Activated CD4-positive, alpha-beta T cell treated with anti-CD3 and anti-CD28 coated beads, Interleukin-2, Interleukin-6, amounts not matched to agents 100 ng/mL and 50 ng/mL, durations not matched to agents 16 hours and 8 hours (primary cell): ENCODE data around the gene AGPS.
"Not testable (repeated sequence)": the region's sequence is repeated elsewhere in the genome, so short reads cannot be mapped to it uniquely, and the experiment has no call there.

Experiments
- DNase-seq: peaks from one replicate; pipeline ENCODE4 v3.0.0-alpha.2; 2020

AGPS gene

GRCh38 chr2:177424120-177424519, 31.5 kb downstream of the AGPS start:
- not testable (repeated sequence) for DNase-seq

- not testable (repeated sequence) for DNase-seq
Observed at GRCh38 chr2:177424620-177425019, 32.0 kb downstream of the AGPS start.

- DNase-seq: no peak
Observed at GRCh38 chr2:177427316-177427715, 34.7 kb downstream of the AGPS start.

- DNase-seq: not testable (repeated sequence)
Observed at GRCh38 chr2:177427936-177428335, 35.4 kb downstream of the AGPS start.

- DNase-seq: no peak
Observed at GRCh38 chr2:177429688-177430325, 37.2 kb downstream of the AGPS start.

GRCh38 chr2:177430411-177430810, 37.8 kb downstream of the AGPS start:
- DNase-seq: no peak

GRCh38 chr2:177431111-177431725, 38.6 kb downstream of the AGPS start:
- not testable (repeated sequence) for DNase-seq

GRCh38 chr2:177432703-177433102, 40.1 kb downstream of the AGPS start:
- DNase-seq: peak; percentile 3

GRCh38 chr2:177433402-177433801, 40.8 kb downstream of the AGPS start:
- no peak for DNase-seq

GRCh38 chr2:177434475-177434874, 41.9 kb downstream of the AGPS start:
- DNase-seq: no peak

GRCh38 chr2:177445200-177445599, 52.6 kb downstream of the AGPS start:
- DNase-seq: no peak

- no peak for DNase-seq
Observed at GRCh38 chr2:177448031-177448430, 55.5 kb downstream of the AGPS start.

- DNase-seq: no peak
Observed at GRCh38 chr2:177449159-177449558, 56.6 kb downstream of the AGPS start.

GRCh38 chr2:177455187-177455586, 62.6 kb downstream of the AGPS start:
- DNase-seq: no peak

- DNase-seq: not testable (repeated sequence)
Observed at GRCh38 chr2:177459756-177460155, 67.2 kb downstream of the AGPS start.

- no peak for DNase-seq
Observed at GRCh38 chr2:177460973-177461585, 68.5 kb downstream of the AGPS start.

- DNase-seq: no peak
Observed at GRCh38 chr2:177464549-177464948, 72.0 kb downstream of the AGPS start.

GRCh38 chr2:177465400-177466138, 73.0 kb downstream of the AGPS start:
- no peak for DNase-seq

- no peak for DNase-seq
Observed at GRCh38 chr2:177466337-177467195, 74.0 kb downstream of the AGPS start.

- DNase-seq: no peak
Observed at GRCh38 chr2:177467646-177468045, 75.1 kb downstream of the AGPS start.

- no peak for DNase-seq
Observed at GRCh38 chr2:177471990-177472389, 79.4 kb downstream of the AGPS start.

GRCh38 chr2:177474301-177474700, 81.7 kb downstream of the AGPS start:
- no peak for DNase-seq

- no peak for DNase-seq
Observed at GRCh38 chr2:177474998-177475397, 82.4 kb downstream of the AGPS start.
